Keratinocyte (primary cell): ENCODE measurements around the gene TRIM8.

Experiments
- CTCF ChIP-seq, 3 experiments: IDR thresholded peaks in 1 of 3; conservative IDR thresholded peaks in 1 of 3; optimal IDR thresholded peaks in 1 of 3; 2 replicates in 2 of 3; 3 replicates in 1 of 3; pipeline versions ENCODE3 to v1.5.1; 2011; ENCODE audit warnings: low read length in 3 of 3, mild to moderate bottlenecking in 3 of 3, moderate library complexity in 2 of 3, control low read depth in 1 of 3, inconsistent platforms in 1 of 3; ENCODE audit not compliant: insufficient read depth in 2 of 3; ENCODE audit errors: extremely low read depth in 1 of 3
- EZH2 ChIP-seq: IDR thresholded peaks from one replicate; pipeline ENCODE4 v1.6.1; 2012; ENCODE audit warnings: inconsistent platforms, mild to moderate bottlenecking, low read length, moderate library complexity

- TF ChIP-seq CTCF (optimal IDR thresholded peaks at IDR 0.05 in 1 of 3, IDR thresholded peaks at IDR 0.05 in 1 of 3, conservative IDR thresholded peaks at IDR 0.05 in 1 of 3; ENCODE audit: extremely low read depth in 1 of 3, insufficient read depth in 2 of 3, low read length in 3 of 3) (no peak), EZH2 (no peak)
Observed at GRCh38 chr10:102629661-102630614, 14.3 kb upstream of the TRIM8 start.
